Adrenal gland (tissue), 12 donors: ENCODE measurements around the gene ZNF700. TPM values are rescaled to one million over a fixed set of nuclear protein-coding genes. Genes with fewer than 3 reads are reported as not detected.
"Not testable (repeated sequence)": the region's sequence is repeated elsewhere in the genome, so short reads cannot be mapped to it uniquely, and the experiment has no call there.

ENCODE experiments used
- DNase-seq, 7 donors: peaks; one replicate each; pipeline ENCODE4 v3.0.0-alpha.2; 2019 to 2020
- H3K27ac ChIP-seq, 5 donors: fragments of 200-600 bp; sonication (generic) in 4 of 5; 1 replicate in 3 of 5; 2 replicates in 2 of 5; pipeline versions ENCODE4 v1.5.1 to v1.8.0; 2016 to 2020; ENCODE audit warnings: mild to moderate bottlenecking in 1 of 5
- H3K27me3 ChIP-seq: fragments of 200-600 bp; 2 replicates; pipeline ENCODE4 v1.8.0; 2021
- H3K36me3 ChIP-seq, 2 donors: fragments of 200-600 bp; replicated peaks in 1 of 2; 1 replicate in 1 of 2; 2 replicates in 1 of 2; pipeline versions ENCODE4 v1.5.1 to v1.8.0; 2018 to 2022
- H3K4me1 ChIP-seq, 2 donors: fragments of 200-600 bp; replicated peaks in 1 of 2; 1 replicate in 1 of 2; 2 replicates in 1 of 2; pipeline versions ENCODE4 v1.5.1 to v1.8.0; 2018 to 2021
- H3K4me3 ChIP-seq, 4 donors: fragments of 200-600 bp; sonication (generic) in 3 of 4; one replicate each; pipeline ENCODE4 v1.5.1; 2016 to 2018
- H3K9me3 ChIP-seq, 3 donors: fragments of 200-600 bp; sonication (generic) in 1 of 3; replicated peaks in 1 of 3; 1 replicate in 2 of 3; 2 replicates in 1 of 3; pipeline versions ENCODE4 v1.5.1 to v1.8.0; 2016 to 2021
- POLR2A ChIP-seq, 2 donors: fragments of 450-650 bp; IDR thresholded peaks; one replicate each; pipeline ENCODE4 v1.6.1; 2017; ENCODE audit warnings: antibody characterized with exemption in 2 of 2, mild to moderate bottlenecking in 2 of 2, moderate library complexity in 1 of 2
- WGBS, 4 donors: extraction: QIAGEN DNeasy Blood & Tissue Kit in 2 of 4; methylation state at CpG; one replicate each; pipeline versions ENCODE4 v1.1.5 to v1.1.7; 2013 to 2017; 5-methylcytosine and 5-hydroxymethylcytosine counted together
- intact Hi-C, 2 donors: fragments of 100-400 bp; cut with DNase I; formaldehyde crosslinking; loops; one replicate each; pipeline versions ENCODE4 v1.14.1 to v1.15.0; 2022 to 2023
- polyA plus RNA-seq, 3 donors: library from polyadenylated mRNA; stranded (reverse); fragments of 200-250 nt in 2 of 3; fragments of 350-450 nt in 1 of 3; fragmentation: Illumina TruSeq in 1 of 3; extraction: RNeasy Lipid Tissue Mini Kit (QIAGEN cat#74804) in 1 of 3; gene quantifications; one replicate each; pipeline ENCODE4 v1.2.3, GENCODE V29; 2013 to 2014
- total RNA-seq, 9 donors: library from RNA; depleted of rRNA in 4 of 9; stranded (reverse); fragments of >200 nt in 4 of 9; fragments of 120-200 nt in 1 of 9; fragmentation: NEBNext Ultra II Directional in 1 of 9; extraction: Animal tissue kit (Norgen Biotek cat#: 25700) in 1 of 9; gene quantifications; one replicate each; pipeline versions ENCODE4 v1.1.0 to v1.2.4, GENCODE V29; 2013 to 2023
- TF ChIP-seq, protein P1 (sequence below), 6 experiments: fragments of 450-650 bp in 4 of 6; fragments of 200-600 bp in 2 of 6; sonication (generic) in 1 of 6; IDR thresholded peaks; 1 replicate in 5 of 6; 2 replicates in 1 of 6; pipeline versions ENCODE4 v1.5.1 to v1.8.0; 2016 to 2021; ENCODE audit warnings: antibody characterized with exemption in 6 of 6, mild to moderate bottlenecking in 2 of 6, moderate library complexity in 1 of 6
- donor health status: healthy with polysubstance abuse.
- donor health status: Bipolar disorder and iron deficiency.
- donor health status: DM: yes; HTN: yes; CAD: no.
- donor health status: DM: no; HTN: no; CAD: no.
- donor health status: DM: no; HTN: no; CAD: no.
- donor health status: DM: yes; HTN: yes; CAD: no.

ZNF700 gene
- total and polyA plus RNA-seq, 12 donors, result 5.5 to 27.3 (median 12.4) TPM

DNA sequence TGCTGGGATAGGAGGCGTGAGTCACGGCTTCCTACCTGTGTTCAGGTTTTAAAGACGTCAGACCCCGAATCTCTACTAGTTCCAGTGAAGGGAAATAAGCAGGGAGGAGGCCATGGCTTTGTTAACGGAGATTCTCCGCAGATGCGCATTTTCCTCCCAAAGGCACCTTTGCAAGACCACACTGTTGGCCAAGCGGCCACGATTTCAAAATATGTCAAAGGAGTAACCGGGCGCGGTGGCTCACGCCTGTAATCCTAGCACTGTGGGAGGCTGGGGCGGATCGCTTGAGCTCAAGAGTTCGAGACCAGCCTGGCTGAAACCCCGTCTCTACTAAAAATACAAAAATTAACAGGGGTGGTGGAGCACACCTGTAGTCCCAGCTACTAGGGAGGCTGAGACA, 61.8 kb downstream of the ZNF700 start:
- Histone ChIP-seq H3K36me3 (no peaks in the 10 kb centered on the region), H3K27me3 (no peaks in the 10 kb centered on the region), H3K4me1 (peaks cover 0 to 3% of the 10 kb centered on the region in 2 donors), H3K27ac (no peak overlapping the region), H3K9me3 (peaks cover 0 to 7% (median 0%) of the 10 kb centered on the region in 3 donors), H3K4me3 (no peak overlapping the region)
- TF ChIP-seq POLR2A (IDR thresholded peaks at IDR 0.05), result no peak
- TF ChIP-seq, protein P1, sequence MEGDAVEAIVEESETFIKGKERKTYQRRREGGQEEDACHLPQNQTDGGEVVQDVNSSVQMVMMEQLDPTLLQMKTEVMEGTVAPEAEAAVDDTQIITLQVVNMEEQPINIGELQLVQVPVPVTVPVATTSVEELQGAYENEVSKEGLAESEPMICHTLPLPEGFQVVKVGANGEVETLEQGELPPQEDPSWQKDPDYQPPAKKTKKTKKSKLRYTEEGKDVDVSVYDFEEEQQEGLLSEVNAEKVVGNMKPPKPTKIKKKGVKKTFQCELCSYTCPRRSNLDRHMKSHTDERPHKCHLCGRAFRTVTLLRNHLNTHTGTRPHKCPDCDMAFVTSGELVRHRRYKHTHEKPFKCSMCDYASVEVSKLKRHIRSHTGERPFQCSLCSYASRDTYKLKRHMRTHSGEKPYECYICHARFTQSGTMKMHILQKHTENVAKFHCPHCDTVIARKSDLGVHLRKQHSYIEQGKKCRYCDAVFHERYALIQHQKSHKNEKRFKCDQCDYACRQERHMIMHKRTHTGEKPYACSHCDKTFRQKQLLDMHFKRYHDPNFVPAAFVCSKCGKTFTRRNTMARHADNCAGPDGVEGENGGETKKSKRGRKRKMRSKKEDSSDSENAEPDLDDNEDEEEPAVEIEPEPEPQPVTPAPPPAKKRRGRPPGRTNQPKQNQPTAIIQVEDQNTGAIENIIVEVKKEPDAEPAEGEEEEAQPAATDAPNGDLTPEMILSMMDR (IDR thresholded peaks at IDR 0.05), result no peak
- WGBS, 4 donors, result 93 to 97% (median 95%) methylated on average over 17 of the region's 17 CpGs
- intact Hi-C loops, result loop anchor here (5.0 to 10.0 kb wide), 3 partner anchors 59 to 192 kb away; partner anchors contain the start of genes ZNF491 (in 1 of the 2), ZNF69 (in 1 of the 2) and ZNF700 (in 1 of the 2)
- DNase-seq, result peak in 3 of 7 donors; percentile 24 to 60 (median 30)

- TF ChIP-seq, protein P1 (IDR thresholded peaks at IDR 0.05), result no peak
- peak; percentile 80 to 93 for TF ChIP-seq POLR2A (IDR thresholded peaks at IDR 0.05)
- peak overlapping the region; percentile 5 to 84 (median 73) for H3K4me3 ChIP-seq
- no peaks in the 10 kb centered on the region for H3K27me3 ChIP-seq
- H3K36me3 ChIP-seq, result no peaks in the 10 kb centered on the region
- peak overlapping the region; percentile 34 to 89 (median 78) for H3K27ac ChIP-seq
- WGBS, 4 donors, result 0 to 1% (median 0%) methylated on average over 22 to 54 of the region's 54 CpGs
- peak; percentile 94 to 99 (median 98) for DNase-seq
- peaks cover 0 to 5% (median 0%) of the 10 kb centered on the region in 3 donors for H3K9me3 ChIP-seq
- peaks cover 0 to 3% of the 10 kb centered on the region in 2 donors for H3K4me1 ChIP-seq
- intact Hi-C loops, result loop anchor here (5.0 to 10.0 kb wide), 3 partner anchors 60 to 193 kb away; partner anchors contain the start of genes ZNF491 (in 1 of the 2), ZNF69 (in 1 of the 2) and ZNF700 (in 1 of the 2)
Observed at GRCh38 chr19:11987405-11988281, 62.7 kb downstream of the ZNF700 start.

- no peak for TF ChIP-seq POLR2A (IDR thresholded peaks at IDR 0.05)
- TF ChIP-seq, protein P1 (IDR thresholded peaks at IDR 0.05), result no peak
- Histone ChIP-seq H3K27ac (peak overlapping the region in 2 of 5 donors; percentile 78 to 86), H3K36me3 (no peaks in the 10 kb centered on the region), H3K4me1 (peaks cover 0 to 3% of the 10 kb centered on the region in 2 donors), H3K9me3 (no peaks in the 10 kb centered on the region), H3K27me3 (no peaks in the 10 kb centered on the region), H3K4me3 (no peak overlapping the region)
- WGBS, 4 donors, result 65 to 69% (median 67%) methylated on average over 9 of the region's 9 CpGs
- DNase-seq, result no peak
- intact Hi-C loops, result loop anchor here (5.0 to 10.0 kb wide), 3 partner anchors 62 to 194 kb away; partner anchors contain the start of genes ZNF491 (in 1 of the 2), ZNF69 (in 1 of the 2) and ZNF700 (in 1 of the 2)
Observed at GRCh38 chr19:11989112-11989456, 64.2 kb downstream of the ZNF700 start.

DNA sequence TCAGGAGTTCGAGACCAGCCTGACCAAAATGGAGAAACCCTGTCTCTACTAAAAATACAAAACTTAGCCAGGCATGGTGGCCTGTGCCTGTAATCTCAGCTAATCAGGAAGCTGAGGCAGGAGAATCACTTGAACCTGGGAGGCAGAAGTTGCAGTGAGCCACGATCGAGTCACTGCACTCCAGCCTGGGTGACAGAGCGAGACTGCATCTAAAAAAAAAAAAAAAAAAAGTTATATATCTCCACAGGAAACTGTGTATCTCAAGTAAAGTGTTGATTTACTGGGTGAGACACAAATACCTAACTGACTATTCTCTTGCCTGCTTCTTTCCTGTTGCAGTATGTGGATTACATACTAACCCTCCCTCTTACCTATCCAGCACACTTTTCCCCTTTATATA, 67.0 kb downstream of the ZNF700 start:
- not testable (repeated sequence) for DNase-seq, H3K4me3 ChIP-seq, H3K36me3 ChIP-seq, H3K9me3 ChIP-seq, H3K4me1 ChIP-seq, H3K27me3 ChIP-seq, H3K27ac ChIP-seq
- intact Hi-C loops, result loop anchor here in 1 of 2 donors (5.0 kb wide), 1 partner anchor 110 kb away; no protein-coding TSS in a partner anchor
- WGBS, 4 donors, result 66 to 78% (median 71%) methylated on average over 4 of the region's 4 CpGs
